GM12878 (cell line): ENCODE results near the gene DSEL. TPM values are rescaled to one million over a fixed set of nuclear protein-coding genes. Genes with fewer than 3 reads are reported as not detected.

Experiments used
- ATAC-seq: fragments of 200-7000 bp; cut with Tn5 transposase; 3 replicates; pipeline ENCODE4 v1.9.1; 2020; ENCODE audit warnings: mild to moderate bottlenecking, moderate library complexity
- BruUV-seq: library from RNA; stranded (reverse); fragments of 400-500 nt; replicated peaks from 2 replicates; lab custom pipeline; 2021; lab: Mats Ljungman, UMichigan
- CTCF ChIA-PET: fragments of 300-600 bp; sonication (Branson Sonifier 250); formaldehyde crosslinking; extraction: SDS; loops from one replicate; lab custom pipeline; 2021; ENCODE audit warnings: inconsistent platforms; lab: Yijun Ruan, JAX
- POLR2A ChIA-PET: fragments of 350-600 bp; formaldehyde crosslinking; extraction: SDS; loops from one replicate; lab custom pipeline; 2021; ENCODE audit warnings: inconsistent platforms; lab: Charles Lee
- RAD21 ChIA-PET: fragments of 300-600 bp; sonication (Branson Sonifier 250); formaldehyde crosslinking; loops from one replicate; lab custom pipeline; 2023; ENCODE audit warnings: antibody characterized with exemption; ENCODE audit not compliant: unreplicated experiment; lab: Charles Lee
- SMC1A ChIA-PET: fragments of 300-600 bp; sonication (Branson Sonifier 250); formaldehyde crosslinking; loops from one replicate; lab custom pipeline; 2023; ENCODE audit not compliant: unreplicated experiment, uncharacterized antibody; lab: Charles Lee
- DNase-seq: peaks from one replicate; pipeline ENCODE4 v3.0.0-alpha.2; 2011; ENCODE audit warnings: low read depth, low spot score
- FAIRE-seq: peaks from 3 replicates; lab custom pipeline; 2011; peaks lifted over from hg19 to GRCh38; lab: Jason Lieb, UNC
- H2AFZ ChIP-seq: 2 replicates; pipeline ENCODE4 v1.6.0; 2011; ENCODE audit warnings: low read depth, low read length, control low read depth; ENCODE audit not compliant: control insufficient read depth
- H3K27ac ChIP-seq: 2 replicates; pipeline ENCODE4 v1.5.1; 2011; ENCODE audit warnings: control low read depth; ENCODE audit not compliant: control insufficient read depth, insufficient read depth
- H3K27me3 ChIP-seq, 2 experiments: replicated peaks in 1 of 2; 2 replicates each; pipeline versions ENCODE4 v1.6.0 to v1.6.1; 2011; ENCODE audit warnings: low read length in 1 of 2; ENCODE audit not compliant: control insufficient read depth in 2 of 2, insufficient read depth in 2 of 2
- H3K36me3 ChIP-seq, 2 experiments: 2 replicates each; pipeline ENCODE4 v1.5.1; 2011; ENCODE audit warnings: low read length in 1 of 2; ENCODE audit not compliant: control insufficient read depth in 2 of 2, insufficient read depth in 2 of 2
- H3K4me1 ChIP-seq: 2 replicates; pipeline ENCODE4 v1.6.1; 2011; ENCODE audit warnings: mild to moderate bottlenecking, low read length, moderate library complexity, mixed read lengths; ENCODE audit not compliant: control insufficient read depth, insufficient read depth
- H3K4me2 ChIP-seq: 2 replicates; pipeline ENCODE4 v1.6.0; 2011; ENCODE audit warnings: control low read depth; ENCODE audit not compliant: control insufficient read depth, insufficient read depth
- H3K4me3 ChIP-seq: fragments of 200-600 bp; sonication (generic); 2 replicates; pipeline ENCODE4 v1.5.1; 2016
- H3K79me2 ChIP-seq: 2 replicates; pipeline ENCODE4 v1.6.0; 2011; ENCODE audit warnings: low read length; ENCODE audit not compliant: control insufficient read depth, insufficient read depth
- H3K9ac ChIP-seq: 2 replicates; pipeline ENCODE4 v1.8.0; 2011; ENCODE audit warnings: low read length, control low read depth, mixed read lengths; ENCODE audit not compliant: control insufficient read depth, insufficient read depth
- H3K9me3 ChIP-seq: replicated peaks from 3 replicates; pipeline ENCODE4 v1.5.1; 2011; ENCODE audit warnings: mild to moderate bottlenecking, low read length; ENCODE audit not compliant: control insufficient read depth, insufficient read depth
- H4K20me1 ChIP-seq: 2 replicates; pipeline ENCODE4 v1.6.0; 2011; ENCODE audit not compliant: control insufficient read depth, insufficient read depth
- CBX5 ChIP-seq: sonication (generic); IDR thresholded peaks from 2 replicates; pipeline ENCODE4 v1.6.1; 2016; ENCODE audit warnings: low read depth, moderate library complexity, mild to moderate bottlenecking, inconsistent platforms
- FOS ChIP-seq: IDR thresholded peaks from 3 replicates; pipeline ENCODE4 v1.6.1; 2011; ENCODE audit warnings: borderline replicate concordance; ENCODE audit not compliant: insufficient read length; ENCODE audit errors: extremely low read depth
- MLLT1 ChIP-seq: fragments of 450-650 bp; IDR thresholded peaks from 2 replicates; pipeline ENCODE4 v1.6.1; 2016; ENCODE audit warnings: mild to moderate bottlenecking
- NKRF ChIP-seq: fragments of 450-650 bp; conservative IDR thresholded peaks from 2 replicates; pipeline ENCODE4 v1.6.1; 2017; ENCODE audit warnings: mild to moderate bottlenecking, moderate library complexity
- PKNOX1 ChIP-seq: fragments of 450-650 bp; IDR thresholded peaks from 2 replicates; pipeline ENCODE4 v1.6.1; 2016; ENCODE audit warnings: mild to moderate bottlenecking
- RB1 ChIP-seq: fragments of 450-650 bp; formaldehyde crosslinking; IDR thresholded peaks from 2 replicates; pipeline ENCODE4 v1.6.1; 2017; ENCODE audit warnings: mild to moderate bottlenecking, borderline replicate concordance
- RELB ChIP-seq: fragments of 450-650 bp; IDR thresholded peaks from 2 replicates; pipeline ENCODE4 v1.6.1; 2017; ENCODE audit warnings: low read depth, mild to moderate bottlenecking, moderate library complexity
- REST ChIP-seq: IDR thresholded peaks from 2 replicates; pipeline ENCODE4 v1.6.1; 2012; ENCODE audit warnings: mild to moderate bottlenecking, low read depth, low read length
- SKIL ChIP-seq: fragments of 450-650 bp; IDR thresholded peaks from 2 replicates; pipeline ENCODE4 v1.6.1; 2017; ENCODE audit warnings: mild to moderate bottlenecking, low read depth, inconsistent platforms; ENCODE audit not compliant: poor library complexity, severe bottlenecking
- TARDBP ChIP-seq: IDR thresholded peaks from 2 replicates; pipeline ENCODE4 v1.6.1; 2016; ENCODE audit warnings: borderline replicate concordance
- ZNF24 ChIP-seq: fragments of 450-650 bp; IDR thresholded peaks from 2 replicates; pipeline ENCODE4 v1.6.1; 2017; ENCODE audit warnings: antibody characterized with exemption, mild to moderate bottlenecking
- WGBS: methylation state at CpG from one replicate; pipeline ENCODE4 v1.1.6; 2016; ENCODE audit warnings: low lambda C conversion rate; ENCODE audit not compliant: insufficient replicate concordance, insufficient coverage; ENCODE audit errors: missing lambda C conversion rate; 5-methylcytosine and 5-hydroxymethylcytosine counted together
- in situ Hi-C: fragments of 300-500 bp; cut with MboI; formaldehyde crosslinking; loops from 9 replicates; pipeline ENCODE4 v1.14.3; 2018; ENCODE audit warnings: mixed read lengths
- intact Hi-C: fragments of 100-400 bp; cut with micrococcal nuclease; formaldehyde crosslinking; loops from one replicate; pipeline ENCODE4 v1.14.2; 2022; ENCODE audit not compliant: unreplicated experiment
- polyA plus RNA-seq, 11 experiments: library from polyadenylated mRNA; depleted of rRNA in 4 of 11; unstranded in 6 of 11; stranded (reverse) in 5 of 11; fragments of >200 nt; fragmentation: Nextera tagmentation in 4 of 11; fragmentation: Illumina TruSeq in 1 of 11; extraction: Ambion mirVana in 4 of 11; extraction: Trizol in 1 of 11; gene quantifications; 1 replicate in 1 of 11; 2 replicates in 10 of 11; pipeline versions ENCODE4 v1.2.1 to v1.2.3, GENCODE V29; 2011 to 2016; ENCODE audit warnings: inconsistent platforms in 2 of 11, missing spikeins in 2 of 11, low read depth in 1 of 11
- total RNA-seq, 4 experiments: library from RNA; depleted of rRNA in 3 of 4; stranded (reverse); fragments of >200 nt in 3 of 4; fragmentation: Illumina TruSeq in 1 of 4; extraction: Trizol in 1 of 4; gene quantifications; 2 replicates each; pipeline versions ENCODE4 v1.2.1 to v1.2.3, GENCODE V29; 2013 to 2021

The DSEL gene
- total and polyA plus RNA-seq, 10 of the 15 experiments (the other 5 are each of a cell fraction or from before 2014, with no cell fraction given): 0.03 TPM; not detected in 9

GRCh38 chr18:67500522-67501205 lies 15.9 kb downstream of the DSEL start:
- RAD21 ChIA-PET: no interaction called here
- FAIRE-seq: no peak
- TF ChIP-seq FOS (no peak), CBX5 (no peak), RELB (no peak), NKRF (no peak), REST (no peak), MLLT1 (no peak), TARDBP (no peak), ZNF24 (no peak), RB1 (no peak), SKIL (no peak), PKNOX1 (no peak)

More at GRCh38 chr18:67500522-67501205, 15.9 kb downstream of the DSEL start:
- H3K4me2 ChIP-seq: no peak overlapping the region
- no peak overlapping the region for H2AFZ ChIP-seq
- no peaks in the 10 kb centered on the region for H4K20me1 ChIP-seq
- H3K27ac ChIP-seq: no peak overlapping the region
- H3K9ac ChIP-seq: no peak overlapping the region
- H3K27me3 ChIP-seq: no peaks in the 10 kb centered on the region
- 4% methylated on average over 3 of the region's 3 CpGs for WGBS
- intact Hi-C loops (no loop called here), in situ Hi-C loops (no loop called here)
- BruUV-seq: no TSS peak
- no peak overlapping the region for H3K4me3 ChIP-seq
- ATAC-seq (no peak), DNase-seq (no peak)
- H3K36me3 ChIP-seq: no peaks in the 10 kb centered on the region
- ChIA-PET POLR2A (no interaction called here), SMC1A (no interaction called here), CTCF (no interaction called here)
- H3K79me2 ChIP-seq: no peaks in the 10 kb centered on the region
- no peaks in the 10 kb centered on the region for H3K9me3 ChIP-seq
- H3K4me1 ChIP-seq: no peaks in the 10 kb centered on the region
